Loucy (cell line): ENCODE data around the gene DLGAP4.

Experiments
- H2AFZ ChIP-seq: fragments of 200-600 bp; sonication (generic); 2 replicates; pipeline ENCODE4 v1.6.0; 2016; ENCODE audit warnings: antibody characterized with exemption, mild to moderate bottlenecking, low read length, moderate library complexity
- H3F3A ChIP-seq: fragments of 200-600 bp; 2 replicates; pipeline ENCODE4 v1.6.0; 2016; ENCODE audit warnings: antibody characterized with exemption, low read depth, mild to moderate bottlenecking
- H3K27me3 ChIP-seq: fragments of 200-600 bp; sonication (generic); 2 replicates; pipeline ENCODE4 v1.6.1; 2014; ENCODE audit warnings: low read length, mild to moderate bottlenecking; ENCODE audit not compliant: insufficient read depth, poor library complexity, severe bottlenecking
- H3K36me3 ChIP-seq: fragments of 200-600 bp; sonication (generic); 2 replicates; pipeline ENCODE4 v1.6.1; 2016; ENCODE audit warnings: low read length; ENCODE audit not compliant: insufficient read depth
- H3K4me1 ChIP-seq: fragments of 200-600 bp; sonication (generic); 2 replicates; pipeline ENCODE4 v1.5.1; 2014; ENCODE audit warnings: low read length, mild to moderate bottlenecking; ENCODE audit not compliant: insufficient read depth, poor library complexity, severe bottlenecking
- H3K4me2 ChIP-seq: fragments of 200-600 bp; sonication (generic); 2 replicates; pipeline ENCODE4 v1.6.0; 2014; ENCODE audit warnings: antibody characterized with exemption, low read length, low read depth, mild to moderate bottlenecking; ENCODE audit not compliant: poor library complexity, severe bottlenecking
- H3K4me3 ChIP-seq: fragments of 200-600 bp; sonication (generic); 2 replicates; pipeline ENCODE4 v1.5.1; 2014; ENCODE audit warnings: low read length, mild to moderate bottlenecking, mixed read lengths; ENCODE audit not compliant: poor library complexity, severe bottlenecking
- H3K79me2 ChIP-seq: fragments of 200-600 bp; sonication (generic); 2 replicates; pipeline ENCODE4 v1.6.1; 2014; ENCODE audit warnings: low read length; ENCODE audit not compliant: insufficient read depth
- H3K9ac ChIP-seq: fragments of 200-600 bp; sonication (generic); 2 replicates; pipeline ENCODE4 v1.6.0; 2014; ENCODE audit warnings: mild to moderate bottlenecking, low read depth, low read length, moderate library complexity; ENCODE audit not compliant: poor library complexity, severe bottlenecking
- H3K9me2 ChIP-seq: fragments of 200-600 bp; sonication (generic); replicated peaks from 2 replicates; pipeline ENCODE4 v1.6.1; 2016; ENCODE audit warnings: low read depth, low read length, mixed read lengths
- H3K9me3 ChIP-seq: fragments of 200-600 bp; sonication (generic); 2 replicates; pipeline ENCODE4 v1.6.1; 2014; ENCODE audit warnings: mild to moderate bottlenecking, antibody characterized with exemption, low read length, low read depth; ENCODE audit not compliant: insufficient read depth
- H4K20me1 ChIP-seq: fragments of 200-600 bp; sonication (generic); 2 replicates; pipeline ENCODE4 v1.6.0; 2014; ENCODE audit warnings: antibody characterized with exemption, low read length, mild to moderate bottlenecking; ENCODE audit not compliant: insufficient read depth, poor library complexity, severe bottlenecking
- EZH2phosphoT487 ChIP-seq: fragments of 200-600 bp; IDR thresholded peaks from 2 replicates; pipeline ENCODE4 v1.6.1; 2018; ENCODE audit warnings: antibody characterized with exemption, mild to moderate bottlenecking, moderate library complexity, borderline replicate concordance
- TF ChIP-seq, protein P1 (sequence below): fragments of 200-600 bp; sonication (generic); conservative IDR thresholded peaks from 2 replicates; pipeline ENCODE4 v1.5.1; 2014; ENCODE audit warnings: mild to moderate bottlenecking, antibody characterized with exemption, low read length

Gene DLGAP4

DNA sequence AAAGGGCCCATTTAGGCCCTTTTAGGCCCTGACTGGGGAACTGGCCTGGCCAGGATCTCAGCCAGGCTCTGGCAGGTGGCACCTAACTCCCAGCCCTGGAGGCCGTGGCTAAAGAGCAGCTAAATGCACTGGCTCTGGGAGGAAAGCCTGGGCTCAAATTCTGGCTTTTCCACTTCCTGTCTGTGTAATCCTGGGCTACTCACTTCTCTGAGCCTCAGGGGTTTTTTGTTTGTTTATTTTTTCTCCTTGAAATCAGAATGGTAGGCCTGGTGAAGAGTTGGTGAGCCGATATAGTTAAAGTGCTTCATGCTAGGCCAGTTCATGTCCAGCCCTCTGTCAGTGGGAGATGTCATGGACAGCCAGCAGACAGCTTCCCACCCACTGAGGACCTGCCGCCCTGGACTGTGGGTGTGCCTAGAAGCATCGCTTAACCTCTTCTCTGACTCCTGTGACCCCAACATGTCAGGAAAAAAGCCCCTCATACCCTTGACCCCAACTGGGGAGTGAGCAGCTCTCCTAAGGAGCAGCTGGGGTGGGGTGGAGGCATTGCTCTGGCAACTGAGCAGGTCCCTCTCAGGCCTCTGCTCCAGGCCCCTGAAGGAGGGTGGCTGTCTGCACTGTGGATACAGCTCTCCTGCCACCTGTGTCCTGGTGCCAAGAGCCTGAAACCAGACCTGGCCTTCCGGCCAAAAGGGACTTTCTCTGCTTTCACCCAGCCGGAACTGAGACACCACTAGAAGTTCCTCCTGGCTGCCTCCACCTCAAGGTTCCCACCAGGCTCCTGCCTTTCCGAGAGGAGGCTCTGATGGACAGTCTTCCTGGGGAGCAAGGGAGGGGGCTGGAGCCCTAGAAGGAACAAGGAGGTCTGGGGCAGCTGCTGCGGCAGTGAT, 178.0 kb downstream of the DLGAP4 start:
- H3K4me2 ChIP-seq = no peak overlapping the region
- H3K4me3 ChIP-seq = no peak overlapping the region
- no peak overlapping the region for H2AFZ ChIP-seq
- H3K9ac ChIP-seq = no peak overlapping the region
- H3K36me3 ChIP-seq = no peaks in the 10 kb centered on the region
- H3K9me2 ChIP-seq = no peaks in the 10 kb centered on the region
- no peaks in the 10 kb centered on the region for H3K27me3 ChIP-seq
- TF ChIP-seq, protein P1, sequence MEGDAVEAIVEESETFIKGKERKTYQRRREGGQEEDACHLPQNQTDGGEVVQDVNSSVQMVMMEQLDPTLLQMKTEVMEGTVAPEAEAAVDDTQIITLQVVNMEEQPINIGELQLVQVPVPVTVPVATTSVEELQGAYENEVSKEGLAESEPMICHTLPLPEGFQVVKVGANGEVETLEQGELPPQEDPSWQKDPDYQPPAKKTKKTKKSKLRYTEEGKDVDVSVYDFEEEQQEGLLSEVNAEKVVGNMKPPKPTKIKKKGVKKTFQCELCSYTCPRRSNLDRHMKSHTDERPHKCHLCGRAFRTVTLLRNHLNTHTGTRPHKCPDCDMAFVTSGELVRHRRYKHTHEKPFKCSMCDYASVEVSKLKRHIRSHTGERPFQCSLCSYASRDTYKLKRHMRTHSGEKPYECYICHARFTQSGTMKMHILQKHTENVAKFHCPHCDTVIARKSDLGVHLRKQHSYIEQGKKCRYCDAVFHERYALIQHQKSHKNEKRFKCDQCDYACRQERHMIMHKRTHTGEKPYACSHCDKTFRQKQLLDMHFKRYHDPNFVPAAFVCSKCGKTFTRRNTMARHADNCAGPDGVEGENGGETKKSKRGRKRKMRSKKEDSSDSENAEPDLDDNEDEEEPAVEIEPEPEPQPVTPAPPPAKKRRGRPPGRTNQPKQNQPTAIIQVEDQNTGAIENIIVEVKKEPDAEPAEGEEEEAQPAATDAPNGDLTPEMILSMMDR = no peak
- TF ChIP-seq EZH2phosphoT487 = no peak
- peaks cover 4% of the 10 kb centered on the region for H4K20me1 ChIP-seq
- no peaks in the 10 kb centered on the region for H3F3A ChIP-seq
- H3K4me1 ChIP-seq = no peaks in the 10 kb centered on the region
- no peaks in the 10 kb centered on the region for H3K9me3 ChIP-seq
- peaks cover 17% of the 10 kb centered on the region; the same call in 1 of the 2 replicates for H3K79me2 ChIP-seq

DNA sequence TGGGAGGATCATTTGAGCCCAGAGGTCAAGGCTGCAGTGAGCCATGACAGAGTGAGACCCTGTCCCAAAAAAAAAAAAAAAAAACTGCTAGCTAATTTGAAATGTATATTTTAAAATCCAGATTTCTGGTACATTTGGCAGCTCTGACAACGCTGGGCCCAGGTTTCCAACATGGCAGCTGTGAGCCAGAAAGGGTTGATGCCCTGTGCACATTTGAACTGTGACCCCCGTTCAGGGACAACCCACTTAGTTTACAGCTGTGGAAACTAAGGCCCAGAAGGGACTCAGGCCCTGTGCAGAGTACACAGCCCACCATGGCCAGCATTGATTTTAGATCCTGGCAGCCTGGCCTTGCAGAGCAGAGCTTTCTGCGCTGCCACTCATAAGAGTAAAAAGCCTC, 179.1 kb downstream of the DLGAP4 start:
- Histone ChIP-seq H3K4me2 (no peak overlapping the region), H3K27me3 (no peaks in the 10 kb centered on the region), H3K9ac (no peak overlapping the region), H3K9me3 (no peaks in the 10 kb centered on the region), H3K79me2 (peaks cover 21% of the 10 kb centered on the region; the same call in 1 of the 2 replicates), H3F3A (no peaks in the 10 kb centered on the region), H3K4me1 (no peaks in the 10 kb centered on the region), H3K36me3 (no peaks in the 10 kb centered on the region), H2AFZ (no peak overlapping the region), H3K9me2 (no peaks in the 10 kb centered on the region), H3K4me3 (no peak overlapping the region), H4K20me1 (peaks cover 4% of the 10 kb centered on the region)
- TF ChIP-seq, protein P1 = no peak
- no peak for TF ChIP-seq EZH2phosphoT487

DNA sequence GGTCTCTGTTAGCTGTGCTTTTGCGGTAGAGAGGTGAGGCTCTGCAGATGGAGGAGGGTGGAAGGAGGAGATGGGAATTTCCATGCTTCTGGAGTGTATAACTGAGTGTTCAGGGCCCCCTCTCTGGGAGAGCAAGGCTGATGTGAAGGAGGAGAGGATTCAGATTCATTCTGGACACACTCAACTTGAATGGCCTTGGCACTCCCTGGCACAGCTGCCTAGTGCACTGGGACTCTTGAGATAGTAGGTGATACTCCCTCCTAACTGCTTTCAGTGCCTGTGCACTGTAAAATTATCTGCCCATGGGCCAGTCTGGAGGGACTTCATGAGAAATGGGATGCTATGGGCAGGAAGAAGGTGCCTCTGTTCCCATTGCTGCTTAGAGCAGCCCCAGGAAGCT, 180.9 kb downstream of the DLGAP4 start:
- H3K27me3 ChIP-seq = no peaks in the 10 kb centered on the region
- peaks cover 10% of the 10 kb centered on the region for H3K4me1 ChIP-seq
- no peak overlapping the region for H3K4me2 ChIP-seq
- H3F3A ChIP-seq = no peaks in the 10 kb centered on the region
- H3K9me3 ChIP-seq = no peaks in the 10 kb centered on the region
- TF ChIP-seq, protein P1 = no peak
- no peak for TF ChIP-seq EZH2phosphoT487
- no peaks in the 10 kb centered on the region for H3K9me2 ChIP-seq
- H4K20me1 ChIP-seq = peaks cover 5% of the 10 kb centered on the region
- H3K79me2 ChIP-seq = peaks cover 19% of the 10 kb centered on the region; the same call in 1 of the 2 replicates
- no peaks in the 10 kb centered on the region for H3K36me3 ChIP-seq
- no peak overlapping the region for H3K9ac ChIP-seq
- no peak overlapping the region for H3K4me3 ChIP-seq
- no peak overlapping the region for H2AFZ ChIP-seq
